OCI-LY3 (cell line): ENCODE measurements around the gene TBX5.

Experiments
- CTCF ChIP-seq: fragments of 200-600, 300-600 bp; sonication (generic); IDR thresholded peaks from 2 replicates; pipeline ENCODE4 v1.5.1; 2014; ENCODE audit warnings: antibody characterized with exemption, low read length, low read depth
- EZH2phosphoT487 ChIP-seq: fragments of 200-600 bp; shearing (Covaris generic); IDR thresholded peaks from 2 replicates; pipeline ENCODE4 v1.6.1; 2018; ENCODE audit warnings: antibody characterized with exemption, mixed run types, low read depth

GRCh38 chr12:114403011-114403689 is 2.8 kb downstream of the TBX5 start:
- TF ChIP-seq CTCF: no peak
- TF ChIP-seq EZH2phosphoT487: no peak
